ENCODE results near the gene LEMD2.

DNA sequence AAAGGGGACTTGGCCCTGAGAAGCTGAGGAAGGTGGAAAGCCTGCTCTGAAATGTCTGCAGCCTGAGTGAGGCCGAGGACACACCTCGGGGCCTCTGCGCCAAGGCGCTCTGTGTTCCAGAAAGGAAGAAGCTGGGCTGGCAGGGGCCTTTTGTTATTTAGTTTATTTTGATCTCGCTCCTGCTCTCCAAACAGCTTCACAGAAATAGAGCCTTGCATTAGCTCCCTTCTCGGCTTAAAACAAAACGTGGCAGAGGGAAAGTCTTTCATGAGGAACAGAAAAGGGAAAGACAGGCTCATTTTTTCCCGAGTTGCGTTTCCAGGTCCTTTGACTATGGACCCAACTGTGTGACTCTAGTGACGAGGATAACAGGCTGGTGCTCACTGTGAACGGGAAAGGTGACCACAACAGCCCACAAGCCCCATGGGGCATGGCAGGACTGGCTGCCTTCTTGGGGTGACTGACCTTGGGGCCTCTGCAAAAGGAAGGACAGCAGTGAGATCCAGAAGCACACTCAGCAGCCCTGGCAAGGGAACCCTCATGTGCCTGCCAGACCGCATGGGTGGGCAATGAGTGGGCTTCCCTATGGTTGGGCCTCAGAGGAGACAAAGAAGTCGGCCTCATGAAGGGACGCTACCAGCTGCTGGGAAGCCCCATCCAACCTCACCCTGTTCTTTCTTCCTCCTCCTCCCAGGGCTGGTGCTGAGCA is 18.7 kb downstream of the LEMD2 start:
- TF ChIP-seq, protein P1, sequence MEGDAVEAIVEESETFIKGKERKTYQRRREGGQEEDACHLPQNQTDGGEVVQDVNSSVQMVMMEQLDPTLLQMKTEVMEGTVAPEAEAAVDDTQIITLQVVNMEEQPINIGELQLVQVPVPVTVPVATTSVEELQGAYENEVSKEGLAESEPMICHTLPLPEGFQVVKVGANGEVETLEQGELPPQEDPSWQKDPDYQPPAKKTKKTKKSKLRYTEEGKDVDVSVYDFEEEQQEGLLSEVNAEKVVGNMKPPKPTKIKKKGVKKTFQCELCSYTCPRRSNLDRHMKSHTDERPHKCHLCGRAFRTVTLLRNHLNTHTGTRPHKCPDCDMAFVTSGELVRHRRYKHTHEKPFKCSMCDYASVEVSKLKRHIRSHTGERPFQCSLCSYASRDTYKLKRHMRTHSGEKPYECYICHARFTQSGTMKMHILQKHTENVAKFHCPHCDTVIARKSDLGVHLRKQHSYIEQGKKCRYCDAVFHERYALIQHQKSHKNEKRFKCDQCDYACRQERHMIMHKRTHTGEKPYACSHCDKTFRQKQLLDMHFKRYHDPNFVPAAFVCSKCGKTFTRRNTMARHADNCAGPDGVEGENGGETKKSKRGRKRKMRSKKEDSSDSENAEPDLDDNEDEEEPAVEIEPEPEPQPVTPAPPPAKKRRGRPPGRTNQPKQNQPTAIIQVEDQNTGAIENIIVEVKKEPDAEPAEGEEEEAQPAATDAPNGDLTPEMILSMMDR (IDR thresholded peaks at IDR 0.05): no peak
- no peak for TF ChIP-seq POLR2A (IDR thresholded peaks at IDR 0.05)

Measured in heart left ventricle (tissue), 13 donors.